GM23248 (cell line): ENCODE data around the gene ATP1A3.

Experiments used
- EZH2 ChIP-seq: fragments of 200-600 bp; sonication (generic); IDR thresholded peaks from 2 replicates; pipeline ENCODE4 v1.6.1; 2018; ENCODE audit warnings: antibody characterized with exemption, mild to moderate bottlenecking; ENCODE audit not compliant: insufficient read depth, poor library complexity, severe bottlenecking
- EZH2phosphoT487 ChIP-seq: fragments of 200-600 bp; sonication (generic); IDR thresholded peaks from 2 replicates; pipeline ENCODE4 v1.6.1; 2018; ENCODE audit warnings: antibody characterized with exemption, moderate library complexity, mild to moderate bottlenecking, low read depth; ENCODE audit not compliant: insufficient read depth

DNA sequence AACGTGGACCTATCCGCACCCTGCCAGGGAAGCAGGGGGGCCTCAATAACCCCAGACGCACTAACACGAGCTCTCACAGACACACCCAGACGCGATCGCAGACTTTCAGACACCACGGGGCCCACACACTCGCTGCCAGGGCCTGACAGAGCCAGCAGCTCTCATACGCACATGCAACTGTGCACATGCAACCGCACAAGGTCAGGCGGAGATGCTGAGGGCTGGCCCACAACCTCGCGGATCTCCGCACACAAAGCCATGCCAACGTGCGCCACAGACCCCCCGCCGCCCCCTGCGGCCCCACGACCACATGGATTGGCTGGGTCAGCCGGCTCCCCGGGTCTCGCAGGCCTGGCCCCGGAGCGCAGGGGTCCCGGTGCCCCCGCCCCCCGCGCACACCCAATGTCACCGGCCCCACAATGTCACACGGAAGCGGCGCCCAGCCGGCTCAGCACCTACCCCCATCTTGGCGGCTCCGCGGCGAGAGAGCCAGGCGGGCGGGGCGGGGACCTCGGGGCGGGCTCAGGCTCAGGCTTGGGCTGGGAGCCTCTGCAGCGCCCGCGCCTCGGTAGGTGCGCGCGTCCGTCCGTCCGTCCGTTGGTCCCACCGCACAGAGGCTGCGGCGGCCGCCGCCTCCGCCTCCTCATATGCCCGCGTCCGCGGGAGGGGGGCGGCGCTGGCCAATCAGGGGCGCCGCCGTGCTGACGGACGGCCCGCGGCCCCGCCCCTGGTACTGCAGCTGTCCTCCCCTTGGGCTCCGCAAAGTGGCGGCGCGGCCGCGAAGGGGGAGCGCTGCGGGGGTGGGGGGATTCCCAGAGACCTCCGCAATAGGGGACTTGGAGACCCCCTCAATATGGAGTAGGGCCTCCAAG lies at the start of gene ATP1A3:
- TF ChIP-seq EZH2phosphoT487 (no peak), EZH2 (no peak)
